Measurements from ENCODE around the gene ENDOD1.

DNA sequence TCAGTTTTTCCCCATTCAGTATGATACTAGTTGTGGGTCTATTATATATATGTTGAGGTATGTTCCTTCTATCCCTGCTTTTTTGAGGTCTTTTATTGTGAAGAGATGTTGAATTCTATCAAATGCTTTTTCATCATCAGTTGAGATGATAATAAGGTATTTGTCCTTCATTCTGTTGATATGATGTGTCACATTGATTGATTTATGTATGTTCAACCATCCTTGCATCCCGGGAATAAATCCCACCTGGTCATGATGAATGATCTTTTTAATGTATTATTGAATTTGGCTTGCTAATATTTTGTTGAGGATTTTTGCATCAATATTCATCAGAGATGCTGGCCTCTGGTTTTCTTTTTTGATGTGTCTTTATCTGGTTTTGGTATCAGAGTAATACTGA, 26.0 kb downstream of the ENDOD1 start:
- TF ChIP-seq POLR2A (IDR thresholded peaks at IDR 0.05) = no peak
- TF ChIP-seq, protein P1, sequence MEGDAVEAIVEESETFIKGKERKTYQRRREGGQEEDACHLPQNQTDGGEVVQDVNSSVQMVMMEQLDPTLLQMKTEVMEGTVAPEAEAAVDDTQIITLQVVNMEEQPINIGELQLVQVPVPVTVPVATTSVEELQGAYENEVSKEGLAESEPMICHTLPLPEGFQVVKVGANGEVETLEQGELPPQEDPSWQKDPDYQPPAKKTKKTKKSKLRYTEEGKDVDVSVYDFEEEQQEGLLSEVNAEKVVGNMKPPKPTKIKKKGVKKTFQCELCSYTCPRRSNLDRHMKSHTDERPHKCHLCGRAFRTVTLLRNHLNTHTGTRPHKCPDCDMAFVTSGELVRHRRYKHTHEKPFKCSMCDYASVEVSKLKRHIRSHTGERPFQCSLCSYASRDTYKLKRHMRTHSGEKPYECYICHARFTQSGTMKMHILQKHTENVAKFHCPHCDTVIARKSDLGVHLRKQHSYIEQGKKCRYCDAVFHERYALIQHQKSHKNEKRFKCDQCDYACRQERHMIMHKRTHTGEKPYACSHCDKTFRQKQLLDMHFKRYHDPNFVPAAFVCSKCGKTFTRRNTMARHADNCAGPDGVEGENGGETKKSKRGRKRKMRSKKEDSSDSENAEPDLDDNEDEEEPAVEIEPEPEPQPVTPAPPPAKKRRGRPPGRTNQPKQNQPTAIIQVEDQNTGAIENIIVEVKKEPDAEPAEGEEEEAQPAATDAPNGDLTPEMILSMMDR (IDR thresholded peaks at IDR 0.05) = no peak
- no peak for TF ChIP-seq EP300 (IDR thresholded peaks at IDR 0.05)
